ENCODE measurements around the gene IRF2BP1.

- no peak for TF ChIP-seq POLR2A (IDR thresholded peaks at IDR 0.05)
- TF ChIP-seq, protein P1, sequence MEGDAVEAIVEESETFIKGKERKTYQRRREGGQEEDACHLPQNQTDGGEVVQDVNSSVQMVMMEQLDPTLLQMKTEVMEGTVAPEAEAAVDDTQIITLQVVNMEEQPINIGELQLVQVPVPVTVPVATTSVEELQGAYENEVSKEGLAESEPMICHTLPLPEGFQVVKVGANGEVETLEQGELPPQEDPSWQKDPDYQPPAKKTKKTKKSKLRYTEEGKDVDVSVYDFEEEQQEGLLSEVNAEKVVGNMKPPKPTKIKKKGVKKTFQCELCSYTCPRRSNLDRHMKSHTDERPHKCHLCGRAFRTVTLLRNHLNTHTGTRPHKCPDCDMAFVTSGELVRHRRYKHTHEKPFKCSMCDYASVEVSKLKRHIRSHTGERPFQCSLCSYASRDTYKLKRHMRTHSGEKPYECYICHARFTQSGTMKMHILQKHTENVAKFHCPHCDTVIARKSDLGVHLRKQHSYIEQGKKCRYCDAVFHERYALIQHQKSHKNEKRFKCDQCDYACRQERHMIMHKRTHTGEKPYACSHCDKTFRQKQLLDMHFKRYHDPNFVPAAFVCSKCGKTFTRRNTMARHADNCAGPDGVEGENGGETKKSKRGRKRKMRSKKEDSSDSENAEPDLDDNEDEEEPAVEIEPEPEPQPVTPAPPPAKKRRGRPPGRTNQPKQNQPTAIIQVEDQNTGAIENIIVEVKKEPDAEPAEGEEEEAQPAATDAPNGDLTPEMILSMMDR (IDR thresholded peaks at IDR 0.05): no peak
These were observed 33.0 kb downstream of the IRF2BP1 start for GRCh38 chr19:45852983-45853382.

Measured in sigmoid colon (tissue), 3 donors.